Ovary (tissue), 3 donors: ENCODE measurements around the gene SCO2.

ENCODE experiments used
- POLR2A ChIP-seq: fragments of 450-650 bp; IDR thresholded peaks from one replicate; pipeline ENCODE4 v1.6.1; 2017; ENCODE audit warnings: antibody characterized with exemption, mild to moderate bottlenecking, moderate library complexity
- TF ChIP-seq, protein P1 (sequence below), 3 donors: fragments of 450-650 bp in 2 of 3; fragments of 200-600 bp in 1 of 3; IDR thresholded peaks; one replicate each; pipeline versions ENCODE4 v1.5.1 to v1.8.0; 2016 to 2022; ENCODE audit warnings: antibody characterized with exemption in 3 of 3, mild to moderate bottlenecking in 1 of 3
- donor health status: DM: no; HTN: no; CAD: no.

DNA sequence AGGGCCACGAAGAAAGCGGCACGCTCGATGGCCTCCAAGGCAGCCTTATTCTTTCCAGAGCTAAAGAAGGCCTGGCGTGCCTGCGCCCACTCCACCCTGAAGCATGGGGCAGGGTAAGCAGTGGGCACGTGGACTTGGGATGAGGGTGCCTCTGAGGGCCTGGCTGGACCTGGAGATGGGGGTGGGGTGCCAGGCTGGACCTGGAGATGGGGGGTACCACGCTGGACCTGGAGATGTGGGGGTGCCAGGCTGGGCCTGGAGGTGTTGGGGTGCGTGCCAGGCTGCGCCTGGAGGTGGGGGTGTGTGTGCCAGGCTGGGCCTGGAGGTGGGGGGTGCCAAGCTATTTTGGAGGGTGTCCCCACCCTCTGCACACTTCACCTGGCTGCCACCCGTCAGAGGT, 47.6 kb upstream of the SCO2 start:
- TF ChIP-seq, protein P1, sequence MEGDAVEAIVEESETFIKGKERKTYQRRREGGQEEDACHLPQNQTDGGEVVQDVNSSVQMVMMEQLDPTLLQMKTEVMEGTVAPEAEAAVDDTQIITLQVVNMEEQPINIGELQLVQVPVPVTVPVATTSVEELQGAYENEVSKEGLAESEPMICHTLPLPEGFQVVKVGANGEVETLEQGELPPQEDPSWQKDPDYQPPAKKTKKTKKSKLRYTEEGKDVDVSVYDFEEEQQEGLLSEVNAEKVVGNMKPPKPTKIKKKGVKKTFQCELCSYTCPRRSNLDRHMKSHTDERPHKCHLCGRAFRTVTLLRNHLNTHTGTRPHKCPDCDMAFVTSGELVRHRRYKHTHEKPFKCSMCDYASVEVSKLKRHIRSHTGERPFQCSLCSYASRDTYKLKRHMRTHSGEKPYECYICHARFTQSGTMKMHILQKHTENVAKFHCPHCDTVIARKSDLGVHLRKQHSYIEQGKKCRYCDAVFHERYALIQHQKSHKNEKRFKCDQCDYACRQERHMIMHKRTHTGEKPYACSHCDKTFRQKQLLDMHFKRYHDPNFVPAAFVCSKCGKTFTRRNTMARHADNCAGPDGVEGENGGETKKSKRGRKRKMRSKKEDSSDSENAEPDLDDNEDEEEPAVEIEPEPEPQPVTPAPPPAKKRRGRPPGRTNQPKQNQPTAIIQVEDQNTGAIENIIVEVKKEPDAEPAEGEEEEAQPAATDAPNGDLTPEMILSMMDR (IDR thresholded peaks at IDR 0.05) = no peak
- no peak for TF ChIP-seq POLR2A
